Measurements from ENCODE around the gene CCL23.

DNA sequence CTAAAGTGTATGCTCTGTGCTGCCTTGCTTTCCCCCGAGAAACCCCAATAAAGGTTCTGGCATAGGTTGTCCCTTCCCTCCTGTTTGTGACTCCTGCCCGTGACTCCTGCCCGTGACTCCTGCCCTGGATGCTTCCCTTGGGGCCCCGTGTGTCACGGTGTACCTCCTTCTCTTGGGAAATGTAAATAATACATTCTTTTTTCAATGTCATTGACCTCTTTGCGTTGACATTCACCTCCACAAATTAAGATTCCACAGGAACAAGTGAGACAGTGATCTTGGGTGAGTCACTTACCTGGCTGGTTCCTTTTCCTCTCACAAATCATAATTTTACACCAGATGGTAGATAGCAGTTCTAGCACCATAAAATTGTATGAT, 17.1 kb downstream of the CCL23 start:
- no peak for TF ChIP-seq EZH2 (IDR thresholded peaks at IDR 0.05)
- TF ChIP-seq POLR2AphosphoS5 (IDR thresholded peaks at IDR 0.05; ENCODE audit: borderline replicate concordance, low read depth, low read length): no peak
